Thyroid gland (tissue), 4 donors: Measurements from ENCODE around the gene OR10G7. TPM values are rescaled to one million over a fixed set of nuclear protein-coding genes. Genes with fewer than 3 reads are reported as not detected.

Source experiments
- DNase-seq, 2 donors: peaks; one replicate each; pipeline ENCODE4 v3.0.0-alpha.2; 2019
- H3K27ac ChIP-seq, 3 donors: fragments of 200-600 bp; sonication (generic); 1 replicate in 2 of 3; 2 replicates in 1 of 3; pipeline ENCODE4 v1.5.1; 2016 to 2019; ENCODE audit warnings: mild to moderate bottlenecking in 1 of 3, moderate library complexity in 1 of 3
- H3K27me3 ChIP-seq: fragments of 200-600 bp; sonication (generic); one replicate; pipeline ENCODE4 v1.5.1; 2019
- H3K36me3 ChIP-seq, 2 donors: fragments of 200-600 bp; sonication (generic); one replicate each; pipeline ENCODE4 v1.5.1; 2016 to 2019
- H3K4me1 ChIP-seq, 2 donors: fragments of 200-600 bp; sonication (generic); one replicate each; pipeline ENCODE4 v1.5.1; 2017 to 2019
- H3K4me3 ChIP-seq, 3 donors: fragments of 200-600 bp; sonication (generic); replicated peaks in 1 of 3; 1 replicate in 2 of 3; 2 replicates in 1 of 3; pipeline ENCODE4 v1.5.1; 2016; ENCODE audit warnings: mild to moderate bottlenecking in 1 of 3
- H3K9me3 ChIP-seq: fragments of 200-600 bp; sonication (generic); one replicate; pipeline ENCODE4 v1.5.1; 2017
- CTCF ChIP-seq, 6 experiments: fragments of 200-600 bp in 3 of 6; fragments of 450-650 bp in 3 of 6; sonication (generic) in 3 of 6; IDR thresholded peaks; one replicate each; pipeline ENCODE4 v1.5.1; 2016 to 2019; ENCODE audit warnings: antibody characterized with exemption in 6 of 6, mild to moderate bottlenecking in 2 of 6, inconsistent platforms in 1 of 6, moderate library complexity in 1 of 6
- POLR2A ChIP-seq, 2 donors: fragments of 450-650 bp; IDR thresholded peaks; one replicate each; pipeline ENCODE4 v1.6.1; 2017; ENCODE audit warnings: antibody characterized with exemption in 2 of 2, mild to moderate bottlenecking in 2 of 2, moderate library complexity in 1 of 2
- WGBS, 2 donors: methylation state at CpG; one replicate each; pipeline ENCODE4 v1.1.5; 2017; 5-methylcytosine and 5-hydroxymethylcytosine counted together
- intact Hi-C: fragments of 100-400 bp; cut with DNase I; formaldehyde crosslinking; loops from one replicate; pipeline ENCODE4 v1.15.1; 2023
- total RNA-seq, 4 donors: library from RNA; depleted of rRNA; stranded (reverse); fragments of >200 nt; gene quantifications; one replicate each; pipeline ENCODE4 v1.2.3, GENCODE V29; 2016

OR10G7 gene
- total RNA-seq, 4 donors from 2014 or later = not detected

GRCh38 chr11:124070915-124071622, 29.9 kb upstream of the OR10G7 start:
- Histone ChIP-seq H3K36me3 (no peaks in the 10 kb centered on the region), H3K27me3 (no peaks in the 10 kb centered on the region), H3K4me1 (peaks cover 4 to 12% of the 10 kb centered on the region in 2 donors), H3K9me3 (no peaks in the 10 kb centered on the region), H3K27ac (no peak overlapping the region), H3K4me3 (no peak overlapping the region)
- TF ChIP-seq POLR2A (IDR thresholded peaks at IDR 0.05) (no peak), CTCF (IDR thresholded peaks at IDR 0.05) (peak in 5 of 6 experiments; percentile 62 to 83 (median 66))
- 6 to 13% methylated on average over 8 of the region's 8 CpGs for WGBS, 2 donors
- intact Hi-C loops = loop anchor here (5.0 kb wide), 1 partner anchor 126 kb away; no protein-coding TSS in a partner anchor
- peak; percentile 45 to 76 for DNase-seq

- Histone ChIP-seq H3K4me3 (no peak overlapping the region), H3K27me3 (no peaks in the 10 kb centered on the region), H3K9me3 (no peaks in the 10 kb centered on the region), H3K36me3 (no peaks in the 10 kb centered on the region), H3K27ac (no peak overlapping the region), H3K4me1 (peaks cover 0 to 7% of the 10 kb centered on the region in 2 donors)
- 36 to 38% methylated on average over 28 of the region's 28 CpGs for WGBS, 2 donors
- TF ChIP-seq POLR2A (IDR thresholded peaks at IDR 0.05) (no peak), CTCF (IDR thresholded peaks at IDR 0.05) (peak in 3 of 6 experiments; percentile 18 to 45 (median 45))
- DNase-seq = peak; percentile 21 to 34
- intact Hi-C loops = loop anchor here (5.0 kb wide), 1 partner anchor 128 kb away; no protein-coding TSS in a partner anchor
Measured at GRCh38 chr11:124069429-124070401, 28.6 kb upstream of the OR10G7 start.

DNA sequence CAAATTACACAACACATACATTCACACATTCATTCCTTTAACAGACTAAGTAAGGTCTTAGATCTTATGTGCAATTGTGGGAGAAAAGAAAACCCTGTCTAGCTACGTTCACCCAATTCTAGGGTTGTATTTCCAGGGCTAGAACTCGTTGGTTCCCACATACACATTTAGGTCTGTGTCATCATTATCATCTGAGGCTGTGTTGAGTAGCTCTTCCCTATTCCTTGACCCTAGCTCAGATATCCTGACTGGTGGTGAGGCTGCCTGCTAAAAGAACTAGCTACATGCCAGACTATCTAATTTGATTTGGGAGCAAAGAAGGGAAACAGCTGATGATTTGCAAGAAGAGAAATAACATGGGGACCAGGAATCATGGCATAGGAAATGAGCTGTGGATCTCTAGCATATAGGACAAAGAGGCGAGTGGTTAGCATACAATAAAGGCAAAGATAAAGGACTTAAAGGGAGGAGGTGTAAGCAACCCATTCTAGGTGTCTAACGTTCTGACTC, 27.5 kb upstream of the OR10G7 start:
- intact Hi-C loops = no loop called here
- 47 to 67% methylated on average over 4 of the region's 4 CpGs for WGBS, 2 donors
- Histone ChIP-seq H3K36me3 (no peaks in the 10 kb centered on the region), H3K9me3 (no peaks in the 10 kb centered on the region), H3K27ac (no peak overlapping the region), H3K27me3 (no peaks in the 10 kb centered on the region), H3K4me3 (no peak overlapping the region), H3K4me1 (peaks cover 0 to 7% of the 10 kb centered on the region in 2 donors)
- no peak for DNase-seq
- TF ChIP-seq CTCF (IDR thresholded peaks at IDR 0.05) = no peak
- TF ChIP-seq POLR2A (IDR thresholded peaks at IDR 0.05) = no peak

DNA sequence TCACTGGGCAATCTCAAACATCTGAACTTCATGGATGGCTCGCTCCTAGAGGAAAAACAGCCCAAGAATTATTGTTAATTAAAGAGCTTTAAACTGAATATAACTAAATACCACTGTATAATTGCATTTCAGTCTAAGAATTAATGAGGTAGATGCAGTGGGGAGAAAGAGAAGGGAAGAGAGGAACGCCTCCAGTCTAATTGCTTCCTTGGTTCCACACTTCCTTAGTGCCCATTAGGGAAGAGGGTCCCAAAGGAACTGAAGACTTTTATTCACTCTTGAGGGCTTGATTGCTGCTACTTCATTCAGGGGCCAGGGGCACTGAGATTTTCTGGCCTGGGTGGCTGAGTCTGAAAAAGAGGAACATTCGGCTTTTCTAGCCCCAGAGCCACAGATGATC, 11.8 kb upstream of the OR10G7 start:
- intact Hi-C loops = no loop called here
- no peak overlapping the region for H3K27ac ChIP-seq
- no peak overlapping the region for H3K4me3 ChIP-seq
- 91% methylated on average over 3 of the region's 3 CpGs for WGBS, 2 donors
- H3K9me3 ChIP-seq = no peaks in the 10 kb centered on the region
- DNase-seq = no peak
- no peaks in the 10 kb centered on the region for H3K27me3 ChIP-seq
- no peaks in the 10 kb centered on the region for H3K4me1 ChIP-seq
- H3K36me3 ChIP-seq = no peaks in the 10 kb centered on the region
- TF ChIP-seq CTCF (IDR thresholded peaks at IDR 0.05) = no peak
- TF ChIP-seq POLR2A (IDR thresholded peaks at IDR 0.05) = no peak
